ENCODE measurements around the gene RNF2. TPM values are rescaled to one million over a fixed set of nuclear protein-coding genes. Genes with fewer than 3 reads are reported as not detected.

Gene RNF2
- total RNA-seq, 1 experiment from 2014 or later: 39.1 TPM

DNA sequence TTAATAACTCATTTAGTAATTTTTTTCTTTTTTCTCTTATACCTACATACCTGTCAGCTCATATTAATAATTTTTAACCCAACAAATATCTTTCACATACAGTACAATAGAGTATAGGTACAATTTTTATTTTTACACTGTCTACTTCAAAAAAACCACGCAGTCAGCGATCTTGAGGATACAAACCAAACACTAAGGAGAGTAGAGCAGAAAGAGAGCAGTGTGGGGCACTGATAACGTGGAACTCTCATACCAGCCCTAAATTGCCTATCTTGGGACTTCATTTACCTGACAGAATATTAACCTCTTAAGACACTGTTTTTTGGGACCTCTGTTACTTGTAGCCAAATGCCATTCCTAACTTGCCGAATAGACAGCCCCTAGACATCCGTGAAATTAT lies 105.9 kb downstream of the RNF2 start:
- Histone ChIP-seq H3K9ac (ENCODE audit: low read length) (no peak overlapping the region), H3K9me3 (ENCODE audit: control insufficient read depth in 1 of 2, insufficient read depth in 1 of 2, low read depth in 1 of 2, low read length in 2 of 2) (no peaks in the 10 kb centered on the region), H3K79me2 (ENCODE audit: insufficient read depth, low read length) (peaks cover 12% of the 10 kb centered on the region), H3K4me3 (replicated peaks in 1 of 2; ENCODE audit: low read depth in 1 of 2, low read length in 2 of 2) (no peak overlapping the region), H3K9me2 (ENCODE audit: insufficient read depth) (no peaks in the 10 kb centered on the region), H2AFZ (ENCODE audit: low read depth, low read length, poor library complexity, severe bottlenecking) (no peak overlapping the region), H3K27ac (ENCODE audit: low read depth, low read length) (no peak overlapping the region), H3K4me2 (ENCODE audit: low read length) (no peak overlapping the region), H4K20me1 (ENCODE audit: insufficient read depth) (no peaks in the 10 kb centered on the region), H3K4me1 (ENCODE audit: control insufficient read depth in 1 of 2, insufficient read depth in 2 of 2, low read length in 2 of 2) (peaks cover 0 to 9% of the 10 kb centered on the region in 2 experiments; a peak in 2 of 4 replicates), H3K36me3 (ENCODE audit: control insufficient read depth in 1 of 2, insufficient read depth in 2 of 2, low read length in 2 of 2) (peaks cover 0 to 8% of the 10 kb centered on the region in 2 experiments; a peak in 2 of 4 replicates), H3K27me3 (ENCODE audit: insufficient read depth, low read length) (no peaks in the 10 kb centered on the region)
- CTCF ChIA-PET: no interaction called here
- no TSS peak for BruUV-seq (replicated peaks)
- intact Hi-C loops (cut with micrococcal nuclease): loop anchor here (10.0 kb wide), 1 partner anchor 164 kb away; the partner anchor contains the start of gene IVNS1ABP
- ATAC-seq (no peak), DNase-seq (ENCODE audit: low read depth, low spot score) (no peak)
- RAD21 ChIA-PET (ENCODE audit: low non-redundant PET in 1 of 2, low total read pairs in 2 of 2, uncharacterized antibody in 2 of 2, unreplicated experiment in 2 of 2): no interaction called here
- POLR2A ChIA-PET: no interaction called here
- TF ChIP-seq, protein P1, sequence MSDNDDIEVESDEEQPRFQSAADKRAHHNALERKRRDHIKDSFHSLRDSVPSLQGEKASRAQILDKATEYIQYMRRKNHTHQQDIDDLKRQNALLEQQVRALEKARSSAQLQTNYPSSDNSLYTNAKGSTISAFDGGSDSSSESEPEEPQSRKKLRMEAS (IDR thresholded peaks at IDR 0.05): no peak
- no peak for TF ChIP-seq CEBPB (IDR thresholded peaks at IDR 0.05; ENCODE audit: low read depth)

Other genes starting within 250 kb of the RNF2 start
- 10.3 TPM for gene NIBAN1, start 71.0 kb upstream of the RNF2 start, total RNA-seq (2021; ENCODE audit: unreplicated experiment)
- 28.3 TPM for gene TRMT1L, start 111.4 kb downstream of the RNF2 start, total RNA-seq (2021; ENCODE audit: unreplicated experiment)
- gene SWT1, start 111.6 kb downstream of the RNF2 start, total RNA-seq (2021; ENCODE audit: unreplicated experiment): 3.3 TPM

Measured in HCT116 (cell line).